ENCODE measurements around the gene GPS2. TPM values are rescaled to one million over a fixed set of nuclear protein-coding genes. Genes with fewer than 3 reads are reported as not detected.

The GPS2 gene
- polyA plus RNA-seq, 1 donor (not counting 4 experiments of a cell fraction or from before 2014, with no cell fraction given), result 24.7 TPM

- no peak for DNase-seq (ENCODE audit: low read depth, low spot score)
- H3K36me3 ChIP-seq (ENCODE audit: control insufficient read depth in 2 of 2, extremely low read depth in 1 of 2, insufficient read depth in 2 of 2, low read length in 2 of 2), result peaks cover 1 to 2% of the 10 kb centered on the region in 2 experiments
- peaks cover 5% of the 10 kb centered on the region for H3K4me1 ChIP-seq (ENCODE audit: control insufficient read depth, extremely low read depth, insufficient read depth, low read length)
- H3K27ac ChIP-seq (ENCODE audit: control insufficient read depth, insufficient read depth, low read length), result no peak overlapping the region
- H3K27me3 ChIP-seq (ENCODE audit: control insufficient read depth, extremely low read depth, insufficient read depth, low read length), result no peaks in the 10 kb centered on the region
- H3K4me3 ChIP-seq (ENCODE audit: control insufficient read depth in 2 of 3, extremely low read depth in 1 of 3, insufficient read depth in 2 of 3, low read depth in 1 of 3, low read length in 3 of 3), result no peak overlapping the region
- no peak overlapping the region for H3K9ac ChIP-seq (ENCODE audit: control insufficient read depth, extremely low read depth, insufficient read depth, low read length)
- FAIRE-seq, result no peak
- no peak for TF ChIP-seq CTCF (optimal IDR thresholded peaks at IDR 0.05 in 1 of 3, IDR thresholded peaks at IDR 0.05 in 1 of 3, conservative IDR thresholded peaks at IDR 0.05 in 1 of 3; ENCODE audit: extremely low read depth in 1 of 3, insufficient read depth in 2 of 3, low read length in 3 of 3)
- no peak for TF ChIP-seq EZH2 (IDR thresholded peaks at IDR 0.05; ENCODE audit: low read length)
- peaks cover 8% of the 10 kb centered on the region for H4K20me1 ChIP-seq (ENCODE audit: control insufficient read depth, extremely low read depth, insufficient read depth, low read length)
- H3K9me1 ChIP-seq (ENCODE audit: control insufficient read depth, extremely low read depth, insufficient read depth, low read length), result no peaks in the 10 kb centered on the region
- dilution Hi-C loops (cut with MboI; ENCODE audit: extremely low pct_ligation_motif_present, low sequenced_read_pairs), result no loop called here
- H3K9me3 ChIP-seq (ENCODE audit: control insufficient read depth, low read depth, low read length), result no peaks in the 10 kb centered on the region
- peaks cover 17% of the 10 kb centered on the region for H3K79me2 ChIP-seq (ENCODE audit: control insufficient read depth, insufficient read depth, low read length)
- no peak overlapping the region for H2AFZ ChIP-seq (ENCODE audit: control insufficient read depth, low read length)
- no peak overlapping the region for H3K4me2 ChIP-seq (ENCODE audit: control insufficient read depth, extremely low read depth, insufficient read depth, low read depth, low read length)
Measured at GRCh38 chr17:7304179-7304578, 11.0 kb downstream of the GPS2 start.

- H3K4me1 ChIP-seq (ENCODE audit: control insufficient read depth, extremely low read depth, insufficient read depth, low read length), result peaks cover 23% of the 10 kb centered on the region
Measured at GRCh38 chr17:7296189-7296861, 18.8 kb downstream of the GPS2 start.

More at GRCh38 chr17:7296189-7296861, 18.8 kb downstream of the GPS2 start:
- TF ChIP-seq EZH2 (IDR thresholded peaks at IDR 0.05; ENCODE audit: low read length), result no peak
- TF ChIP-seq CTCF (optimal IDR thresholded peaks at IDR 0.05 in 1 of 3, IDR thresholded peaks at IDR 0.05 in 1 of 3, conservative IDR thresholded peaks at IDR 0.05 in 1 of 3; ENCODE audit: extremely low read depth in 1 of 3, insufficient read depth in 2 of 3, low read length in 3 of 3), result peak; percentile 68 to 94 (median 83)
- Histone ChIP-seq H3K27ac (ENCODE audit: control insufficient read depth, insufficient read depth, low read length) (no peak overlapping the region), H3K9ac (ENCODE audit: control insufficient read depth, extremely low read depth, insufficient read depth, low read length) (no peak overlapping the region), H2AFZ (ENCODE audit: control insufficient read depth, low read length) (peak overlapping the region; percentile 30), H3K9me3 (ENCODE audit: control insufficient read depth, low read depth, low read length) (no peaks in the 10 kb centered on the region), H3K27me3 (ENCODE audit: control insufficient read depth, extremely low read depth, insufficient read depth, low read length) (peaks cover 33% of the 10 kb centered on the region), H3K4me2 (ENCODE audit: control insufficient read depth, extremely low read depth, insufficient read depth, low read depth, low read length) (peak overlapping the region; percentile 66), H3K4me3 (ENCODE audit: control insufficient read depth in 2 of 3, extremely low read depth in 1 of 3, insufficient read depth in 2 of 3, low read depth in 1 of 3, low read length in 3 of 3) (peak overlapping the region in 1 of 3 experiments; percentile 37), H3K9me1 (ENCODE audit: control insufficient read depth, extremely low read depth, insufficient read depth, low read length) (no peaks in the 10 kb centered on the region), H3K79me2 (ENCODE audit: control insufficient read depth, insufficient read depth, low read length) (no peaks in the 10 kb centered on the region), H4K20me1 (ENCODE audit: control insufficient read depth, extremely low read depth, insufficient read depth, low read length) (peaks cover 2% of the 10 kb centered on the region), H3K36me3 (ENCODE audit: control insufficient read depth in 2 of 2, extremely low read depth in 1 of 2, insufficient read depth in 2 of 2, low read length in 2 of 2) (no peaks in the 10 kb centered on the region)
- DNase-seq (ENCODE audit: low read depth, low spot score) (no peak), FAIRE-seq (no peak)
- dilution Hi-C loops (cut with MboI; ENCODE audit: extremely low pct_ligation_motif_present, low sequenced_read_pairs), result no loop called here

Data from keratinocyte (primary cell).